Measurements from ENCODE around the gene RSF1.

The RSF1 gene

GRCh38 chr11:77784572-77784971, 36.0 kb downstream of the RSF1 start:
- Histone ChIP-seq H3K9me3 (ENCODE audit: control insufficient read depth, low read length) (no peaks in the 10 kb centered on the region), H3K4me1 (ENCODE audit: control insufficient read depth, insufficient read depth, low read length) (no peaks in the 10 kb centered on the region), H3K36me3 (ENCODE audit: control insufficient read depth, insufficient read depth, low read length) (no peaks in the 10 kb centered on the region), H3K27ac (ENCODE audit: insufficient read depth, low read depth, low read length, poor library complexity, severe bottlenecking) (no peak overlapping the region), H3K27me3 (ENCODE audit: control insufficient read depth, insufficient read depth, low read length, poor library complexity, severe bottlenecking) (no peaks in the 10 kb centered on the region), H3K4me3 (ENCODE audit: insufficient read depth, low read depth, low read length) (no peak overlapping the region)
- WGBS, 2 experiments = 93 to 94% methylated on average over 3 of the region's 3 CpGs

DNA sequence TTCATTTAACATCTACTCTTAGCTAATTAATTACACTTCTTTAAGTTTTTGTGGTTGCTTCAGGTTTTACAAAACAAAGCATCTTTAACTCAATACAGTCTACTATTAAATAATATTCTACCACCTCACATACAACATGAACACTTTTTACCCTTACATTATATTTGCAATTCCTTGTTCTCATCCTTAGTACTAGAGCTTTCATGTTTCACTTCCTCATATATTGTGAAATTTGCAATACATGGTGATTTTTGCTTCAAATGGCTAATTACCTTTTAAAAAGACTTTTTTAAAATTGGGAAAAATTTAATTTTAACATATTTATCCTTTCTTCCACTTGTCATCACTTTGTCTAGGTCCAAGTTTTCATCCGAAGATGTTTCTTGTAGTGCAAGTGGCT, 37.5 kb downstream of the RSF1 start:
- 83 to 100% methylated on average over 1 of the region's 1 CpG for WGBS, 2 experiments
- Histone ChIP-seq H3K4me1 (ENCODE audit: control insufficient read depth, insufficient read depth, low read length) (no peaks in the 10 kb centered on the region), H3K27ac (ENCODE audit: insufficient read depth, low read depth, low read length, poor library complexity, severe bottlenecking) (no peak overlapping the region), H3K36me3 (ENCODE audit: control insufficient read depth, insufficient read depth, low read length) (no peaks in the 10 kb centered on the region), H3K9me3 (ENCODE audit: control insufficient read depth, low read length) (no peaks in the 10 kb centered on the region), H3K27me3 (ENCODE audit: control insufficient read depth, insufficient read depth, low read length, poor library complexity, severe bottlenecking) (no peaks in the 10 kb centered on the region), H3K4me3 (ENCODE audit: insufficient read depth, low read depth, low read length) (no peak overlapping the region)

GRCh38 chr11:77779935-77780334, 40.6 kb downstream of the RSF1 start:
- Histone ChIP-seq H3K9me3 (ENCODE audit: control insufficient read depth, low read length) (no peaks in the 10 kb centered on the region), H3K36me3 (ENCODE audit: control insufficient read depth, insufficient read depth, low read length) (no peaks in the 10 kb centered on the region), H3K4me1 (ENCODE audit: control insufficient read depth, insufficient read depth, low read length) (no peaks in the 10 kb centered on the region), H3K4me3 (ENCODE audit: insufficient read depth, low read depth, low read length) (no peak overlapping the region), H3K27me3 (ENCODE audit: control insufficient read depth, insufficient read depth, low read length, poor library complexity, severe bottlenecking) (no peaks in the 10 kb centered on the region), H3K27ac (ENCODE audit: insufficient read depth, low read depth, low read length, poor library complexity, severe bottlenecking) (no peak overlapping the region)

DNA sequence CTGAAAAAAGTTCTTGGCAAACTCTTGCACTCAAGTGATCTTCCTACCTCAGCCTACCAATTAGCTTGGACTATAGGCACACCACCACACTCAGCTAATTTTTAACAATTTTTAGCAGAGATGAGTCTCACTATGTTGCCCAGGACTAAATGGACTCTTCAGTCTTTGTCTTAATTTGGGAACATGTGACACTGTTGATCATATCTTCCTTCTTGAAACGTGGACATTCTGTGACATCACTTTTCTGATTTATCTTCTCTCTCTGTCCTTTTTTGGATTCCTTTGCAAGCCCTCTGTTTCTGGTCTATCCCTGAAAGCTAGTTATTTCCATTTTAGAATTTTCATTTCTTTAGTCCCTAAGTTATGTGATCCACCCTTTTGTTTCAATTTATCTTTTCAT, 42.0 kb downstream of the RSF1 start:
- no peaks in the 10 kb centered on the region for H3K36me3 ChIP-seq (ENCODE audit: control insufficient read depth, insufficient read depth, low read length)
- H3K27ac ChIP-seq (ENCODE audit: insufficient read depth, low read depth, low read length, poor library complexity, severe bottlenecking) = no peak overlapping the region
- no peaks in the 10 kb centered on the region for H3K9me3 ChIP-seq (ENCODE audit: control insufficient read depth, low read length)
- H3K27me3 ChIP-seq (ENCODE audit: control insufficient read depth, insufficient read depth, low read length, poor library complexity, severe bottlenecking) = no peaks in the 10 kb centered on the region
- no peak overlapping the region for H3K4me3 ChIP-seq (ENCODE audit: insufficient read depth, low read depth, low read length)
- no peaks in the 10 kb centered on the region for H3K4me1 ChIP-seq (ENCODE audit: control insufficient read depth, insufficient read depth, low read length)
- WGBS, 2 experiments = 94 to 95% methylated on average over 1 of the region's 1 CpG

GRCh38 chr11:77778118-77778517, 42.4 kb downstream of the RSF1 start:
- H3K4me3 ChIP-seq (ENCODE audit: insufficient read depth, low read depth, low read length) = no peak overlapping the region
- H3K4me1 ChIP-seq (ENCODE audit: control insufficient read depth, insufficient read depth, low read length) = no peaks in the 10 kb centered on the region
- H3K9me3 ChIP-seq (ENCODE audit: control insufficient read depth, low read length) = no peaks in the 10 kb centered on the region
- no peaks in the 10 kb centered on the region for H3K27me3 ChIP-seq (ENCODE audit: control insufficient read depth, insufficient read depth, low read length, poor library complexity, severe bottlenecking)
- H3K27ac ChIP-seq (ENCODE audit: insufficient read depth, low read depth, low read length, poor library complexity, severe bottlenecking) = no peak overlapping the region
- no peaks in the 10 kb centered on the region for H3K36me3 ChIP-seq (ENCODE audit: control insufficient read depth, insufficient read depth, low read length)
- 100% methylated on average over 1 of the region's 1 CpG; no CpG with 5 or more reads in 1 of the 2 experiments for WGBS, 2 experiments

DNA sequence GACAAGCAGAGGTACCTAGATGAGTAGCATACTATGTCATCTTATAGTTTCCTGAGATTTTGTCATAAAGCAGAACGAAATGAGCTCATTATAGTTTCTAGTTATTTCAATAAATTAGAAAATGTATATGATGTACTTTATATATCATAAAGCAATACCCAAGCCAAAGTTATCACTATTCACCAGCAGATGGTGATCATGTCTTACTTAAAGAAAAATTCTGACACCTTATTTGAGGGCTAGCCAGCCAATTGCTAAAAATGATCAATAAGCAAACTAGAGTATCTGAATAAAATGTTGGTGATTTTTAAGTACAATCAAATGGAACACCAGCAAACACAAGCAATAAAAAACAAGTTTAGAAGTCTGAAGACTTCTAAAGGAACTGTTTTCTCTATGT, 44.1 kb downstream of the RSF1 start:
- no peak overlapping the region for H3K27ac ChIP-seq (ENCODE audit: insufficient read depth, low read depth, low read length, poor library complexity, severe bottlenecking)
- no peaks in the 10 kb centered on the region for H3K9me3 ChIP-seq (ENCODE audit: control insufficient read depth, low read length)
- no peaks in the 10 kb centered on the region for H3K36me3 ChIP-seq (ENCODE audit: control insufficient read depth, insufficient read depth, low read length)
- no peaks in the 10 kb centered on the region for H3K27me3 ChIP-seq (ENCODE audit: control insufficient read depth, insufficient read depth, low read length, poor library complexity, severe bottlenecking)
- WGBS, 2 experiments = no CpG with 5 or more reads among the region's 1 CpG
- no peaks in the 10 kb centered on the region for H3K4me1 ChIP-seq (ENCODE audit: control insufficient read depth, insufficient read depth, low read length)
- H3K4me3 ChIP-seq (ENCODE audit: insufficient read depth, low read depth, low read length) = no peak overlapping the region

- 92 to 94% methylated on average over 2 of the region's 2 CpGs for WGBS, 2 experiments
- Histone ChIP-seq H3K27ac (ENCODE audit: insufficient read depth, low read depth, low read length, poor library complexity, severe bottlenecking) (no peak overlapping the region), H3K27me3 (ENCODE audit: control insufficient read depth, insufficient read depth, low read length, poor library complexity, severe bottlenecking) (no peaks in the 10 kb centered on the region), H3K4me1 (ENCODE audit: control insufficient read depth, insufficient read depth, low read length) (no peaks in the 10 kb centered on the region), H3K9me3 (ENCODE audit: control insufficient read depth, low read length) (no peaks in the 10 kb centered on the region), H3K36me3 (ENCODE audit: control insufficient read depth, insufficient read depth, low read length) (no peaks in the 10 kb centered on the region), H3K4me3 (ENCODE audit: insufficient read depth, low read depth, low read length) (no peak overlapping the region)
Measured at GRCh38 chr11:77775936-77776335, 44.6 kb downstream of the RSF1 start.

- Histone ChIP-seq H3K4me3 (ENCODE audit: insufficient read depth, low read depth, low read length) (no peak overlapping the region), H3K9me3 (ENCODE audit: control insufficient read depth, low read length) (no peaks in the 10 kb centered on the region), H3K36me3 (ENCODE audit: control insufficient read depth, insufficient read depth, low read length) (no peaks in the 10 kb centered on the region), H3K4me1 (ENCODE audit: control insufficient read depth, insufficient read depth, low read length) (no peaks in the 10 kb centered on the region), H3K27me3 (ENCODE audit: control insufficient read depth, insufficient read depth, low read length, poor library complexity, severe bottlenecking) (no peaks in the 10 kb centered on the region), H3K27ac (ENCODE audit: insufficient read depth, low read depth, low read length, poor library complexity, severe bottlenecking) (no peak overlapping the region)
- 89 to 93% methylated on average over 4 of the region's 4 CpGs for WGBS, 2 experiments
Measured at GRCh38 chr11:77771135-77771534, 49.4 kb downstream of the RSF1 start.

- Histone ChIP-seq H3K36me3 (ENCODE audit: control insufficient read depth, insufficient read depth, low read length) (no peaks in the 10 kb centered on the region), H3K4me3 (ENCODE audit: insufficient read depth, low read depth, low read length) (no peak overlapping the region), H3K27me3 (ENCODE audit: control insufficient read depth, insufficient read depth, low read length, poor library complexity, severe bottlenecking) (no peaks in the 10 kb centered on the region), H3K27ac (ENCODE audit: insufficient read depth, low read depth, low read length, poor library complexity, severe bottlenecking) (no peak overlapping the region), H3K9me3 (ENCODE audit: control insufficient read depth, low read length) (no peaks in the 10 kb centered on the region), H3K4me1 (ENCODE audit: control insufficient read depth, insufficient read depth, low read length) (no peaks in the 10 kb centered on the region)
Measured at GRCh38 chr11:77770629-77771028, 49.9 kb downstream of the RSF1 start.

- H3K27me3 ChIP-seq (ENCODE audit: control insufficient read depth, insufficient read depth, low read length, poor library complexity, severe bottlenecking) = no peaks in the 10 kb centered on the region
- no peak overlapping the region for H3K27ac ChIP-seq (ENCODE audit: insufficient read depth, low read depth, low read length, poor library complexity, severe bottlenecking)
- no peaks in the 10 kb centered on the region for H3K4me1 ChIP-seq (ENCODE audit: control insufficient read depth, insufficient read depth, low read length)
- no peak overlapping the region for H3K4me3 ChIP-seq (ENCODE audit: insufficient read depth, low read depth, low read length)
- peaks cover 8% of the 10 kb centered on the region for H3K36me3 ChIP-seq (ENCODE audit: control insufficient read depth, insufficient read depth, low read length)
- H3K9me3 ChIP-seq (ENCODE audit: control insufficient read depth, low read length) = no peaks in the 10 kb centered on the region
Measured at GRCh38 chr11:77762426-77762825, 58.1 kb downstream of the RSF1 start.

GRCh38 chr11:77761491-77761890, 59.0 kb downstream of the RSF1 start:
- H3K36me3 ChIP-seq (ENCODE audit: control insufficient read depth, insufficient read depth, low read length) = peaks cover 8% of the 10 kb centered on the region
- H3K4me3 ChIP-seq (ENCODE audit: insufficient read depth, low read depth, low read length) = no peak overlapping the region
- H3K4me1 ChIP-seq (ENCODE audit: control insufficient read depth, insufficient read depth, low read length) = no peaks in the 10 kb centered on the region
- no peaks in the 10 kb centered on the region for H3K27me3 ChIP-seq (ENCODE audit: control insufficient read depth, insufficient read depth, low read length, poor library complexity, severe bottlenecking)
- 87 to 94% methylated on average over 3 of the region's 3 CpGs for WGBS, 2 experiments
- no peak overlapping the region for H3K27ac ChIP-seq (ENCODE audit: insufficient read depth, low read depth, low read length, poor library complexity, severe bottlenecking)
- H3K9me3 ChIP-seq (ENCODE audit: control insufficient read depth, low read length) = no peaks in the 10 kb centered on the region

All from ectodermal cell (in vitro differentiated cells).